ENCODE data around the gene XYLT1. TPM values are rescaled to one million over a fixed set of nuclear protein-coding genes. Genes with fewer than 3 reads are reported as not detected.
"Not testable (repeated sequence)": the region's sequence is repeated elsewhere in the genome, so short reads cannot be mapped to it uniquely, and the experiment has no call there.

XYLT1 gene
- total and polyA plus RNA-seq, 3 experiments from 2014 or later = 1.4 to 9.1 (median 6.8) TPM

- no peak overlapping the region for H3K27ac ChIP-seq (ENCODE audit: low read depth, low read length)
- peaks cover 0 to 1% (median 0%) of the 10 kb centered on the region in 3 donors for H3K36me3 Mint-ChIP-seq
- H3K27me3 ChIP-seq (ENCODE audit: insufficient read depth, low read length, poor library complexity, severe bottlenecking) = no peaks in the 10 kb centered on the region
- H3K36me3 ChIP-seq (ENCODE audit: insufficient read depth, low read length) = no peaks in the 10 kb centered on the region
- H3K9me3 Mint-ChIP-seq = no peaks in the 10 kb centered on the region
- POLR2A ChIA-PET = no interaction called here
- peaks cover 5 to 18% of the 10 kb centered on the region in 2 donors for H3K27me3 Mint-ChIP-seq
- H3K4me3 ChIP-seq (ENCODE audit: low read length) = no peak overlapping the region
- CTCF ChIA-PET = interaction anchor here (1.4 kb wide), 1 partner anchor 80 kb away, joined by 4 read pairs; no protein-coding TSS in a partner anchor
- H3K9me3 ChIP-seq (ENCODE audit: low read length) = no peaks in the 10 kb centered on the region
- H3K27ac Mint-ChIP-seq = no peak overlapping the region
- no peaks in the 10 kb centered on the region for H3K4me1 ChIP-seq (ENCODE audit: insufficient read depth, low read length)
- H3K4me3 Mint-ChIP-seq = no peak overlapping the region
- no peak for DNase-seq
- H3K4me1 Mint-ChIP-seq = no peaks in the 10 kb centered on the region
These were observed 28.6 kb upstream of the XYLT1 start for GRCh38 chr16:17499223-17499902.

GRCh38 chr16:17497648-17498047, 26.9 kb upstream of the XYLT1 start:
- no peaks in the 10 kb centered on the region for H3K9me3 Mint-ChIP-seq
- H3K4me1 Mint-ChIP-seq = no peaks in the 10 kb centered on the region
- ChIA-PET CTCF (no interaction called here), POLR2A (no interaction called here)
- peaks cover under 1 to 14% of the 10 kb centered on the region in 2 donors for H3K27me3 Mint-ChIP-seq
- H3K4me3 Mint-ChIP-seq = no peak overlapping the region
- H3K27me3 ChIP-seq (ENCODE audit: insufficient read depth, low read length, poor library complexity, severe bottlenecking) = no peaks in the 10 kb centered on the region
- no peaks in the 10 kb centered on the region for H3K9me3 ChIP-seq (ENCODE audit: low read length)
- H3K36me3 Mint-ChIP-seq = no peaks in the 10 kb centered on the region
- no peaks in the 10 kb centered on the region for H3K36me3 ChIP-seq (ENCODE audit: insufficient read depth, low read length)
- DNase-seq = no peak
- no peak overlapping the region for H3K27ac Mint-ChIP-seq
- no peak overlapping the region for H3K27ac ChIP-seq (ENCODE audit: low read depth, low read length)
- H3K4me1 ChIP-seq (ENCODE audit: insufficient read depth, low read length) = no peaks in the 10 kb centered on the region
- H3K4me3 ChIP-seq (ENCODE audit: low read length) = no peak overlapping the region

- CTCF ChIA-PET = no interaction called here
- Histone ChIP-seq H3K9me3 (ENCODE audit: low read length) (no peaks in the 10 kb centered on the region), H3K36me3 (ENCODE audit: insufficient read depth, low read length) (no peaks in the 10 kb centered on the region), H3K27me3 (ENCODE audit: insufficient read depth, low read length, poor library complexity, severe bottlenecking) (no peaks in the 10 kb centered on the region), H3K27ac (ENCODE audit: low read depth, low read length) (no peak overlapping the region), H3K4me1 (ENCODE audit: insufficient read depth, low read length) (no peaks in the 10 kb centered on the region), H3K4me3 (ENCODE audit: low read length) (no peak overlapping the region)
- POLR2A ChIA-PET = no interaction called here
- Mint-ChIP-seq H3K36me3 (peaks cover 0 to 3% (median 0%) of the 10 kb centered on the region in 3 donors), H3K4me3 (no peak overlapping the region), H3K27me3 (peaks cover 0 to 13% of the 10 kb centered on the region in 2 donors), H3K9me3 (peaks cover 0 to 2% (median 0%) of the 10 kb centered on the region in 5 donors), H3K4me1 (no peaks in the 10 kb centered on the region), H3K27ac (no peak overlapping the region)
- no peak for DNase-seq
These were observed 26.1 kb upstream of the XYLT1 start for GRCh38 chr16:17496891-17497290.

GRCh38 chr16:17493012-17493411, 22.3 kb upstream of the XYLT1 start:
- Mint-ChIP-seq H3K36me3 (peaks cover 0 to 6% (median 0%) of the 10 kb centered on the region in 3 donors), H3K27ac (no peak overlapping the region), H3K4me3 (no peak overlapping the region), H3K27me3 (peaks cover 3 to 4% of the 10 kb centered on the region in 2 donors), H3K9me3 (peaks cover 0 to 2% (median 0%) of the 10 kb centered on the region in 5 donors), H3K4me1 (no peaks in the 10 kb centered on the region)
- H3K4me1 ChIP-seq (ENCODE audit: insufficient read depth, low read length) = no peaks in the 10 kb centered on the region
- no peak for DNase-seq
- H3K36me3 ChIP-seq (ENCODE audit: insufficient read depth, low read length) = no peaks in the 10 kb centered on the region
- no peak overlapping the region for H3K27ac ChIP-seq (ENCODE audit: low read depth, low read length)
- no peaks in the 10 kb centered on the region for H3K27me3 ChIP-seq (ENCODE audit: insufficient read depth, low read length, poor library complexity, severe bottlenecking)
- no peak overlapping the region for H3K4me3 ChIP-seq (ENCODE audit: low read length)
- no peaks in the 10 kb centered on the region for H3K9me3 ChIP-seq (ENCODE audit: low read length)
- ChIA-PET CTCF (no interaction called here), POLR2A (no interaction called here)

- Histone ChIP-seq H3K9me3 (ENCODE audit: low read length) (no peaks in the 10 kb centered on the region), H3K27ac (ENCODE audit: low read depth, low read length) (no peak overlapping the region), H3K27me3 (ENCODE audit: insufficient read depth, low read length, poor library complexity, severe bottlenecking) (no peaks in the 10 kb centered on the region), H3K36me3 (ENCODE audit: insufficient read depth, low read length) (no peaks in the 10 kb centered on the region), H3K4me3 (ENCODE audit: low read length) (no peak overlapping the region), H3K4me1 (ENCODE audit: insufficient read depth, low read length) (no peaks in the 10 kb centered on the region)
- POLR2A ChIA-PET = no interaction called here
- CTCF ChIA-PET = no interaction called here
- peaks cover 0 to 6% (median 0%) of the 10 kb centered on the region in 3 donors for H3K36me3 Mint-ChIP-seq
- DNase-seq = peak in 1 of 5 donors; percentile 4
- H3K27me3 Mint-ChIP-seq = peaks cover 3 to 4% of the 10 kb centered on the region in 2 donors
- peaks cover 0 to 2% (median 0%) of the 10 kb centered on the region in 5 donors for H3K9me3 Mint-ChIP-seq
- H3K27ac Mint-ChIP-seq = no peak overlapping the region
- H3K4me1 Mint-ChIP-seq = no peaks in the 10 kb centered on the region
- no peak overlapping the region for H3K4me3 Mint-ChIP-seq
These were observed 20.4 kb upstream of the XYLT1 start for GRCh38 chr16:17491140-17491662.

- CTCF ChIA-PET = no interaction called here
- POLR2A ChIA-PET = no interaction called here
- Histone ChIP-seq H3K36me3 (ENCODE audit: insufficient read depth, low read length) (no peaks in the 10 kb centered on the region), H3K4me1 (ENCODE audit: insufficient read depth, low read length) (no peaks in the 10 kb centered on the region), H3K27me3 (ENCODE audit: insufficient read depth, low read length, poor library complexity, severe bottlenecking) (no peaks in the 10 kb centered on the region), H3K27ac (ENCODE audit: low read depth, low read length) (no peak overlapping the region), H3K9me3 (ENCODE audit: low read length) (no peaks in the 10 kb centered on the region), H3K4me3 (ENCODE audit: low read length) (no peak overlapping the region)
- Mint-ChIP-seq H3K4me3 (no peak overlapping the region), H3K27ac (no peak overlapping the region), H3K27me3 (peaks cover 3 to 7% of the 10 kb centered on the region in 2 donors), H3K36me3 (peaks cover 0 to 6% (median 0%) of the 10 kb centered on the region in 3 donors), H3K9me3 (peaks cover 0 to 2% (median 0%) of the 10 kb centered on the region in 5 donors), H3K4me1 (no peaks in the 10 kb centered on the region)
- no peak for DNase-seq
These were observed 17.7 kb upstream of the XYLT1 start for GRCh38 chr16:17488506-17488905.

- H3K4me1 ChIP-seq (ENCODE audit: insufficient read depth, low read length) = no peaks in the 10 kb centered on the region
- CTCF ChIA-PET = no interaction called here
These were observed 12.6 kb upstream of the XYLT1 start for GRCh38 chr16:17483351-17483750.

GRCh38 chr16:17482341-17482740, 11.6 kb upstream of the XYLT1 start:
- POLR2A ChIA-PET; CTCF ChIA-PET; H3K4me3 Mint-ChIP-seq; H3K27me3 ChIP-seq (ENCODE audit: insufficient read depth, low read length, poor library complexity, severe bottlenecking); H3K27ac ChIP-seq (ENCODE audit: low read depth, low read length); H3K4me3 ChIP-seq (ENCODE audit: low read length); H3K4me1 ChIP-seq (ENCODE audit: insufficient read depth, low read length); DNase-seq; H3K36me3 ChIP-seq (ENCODE audit: insufficient read depth, low read length); H3K9me3 ChIP-seq (ENCODE audit: low read length); H3K27ac Mint-ChIP-seq; H3K9me3 Mint-ChIP-seq; H3K4me1 Mint-ChIP-seq: not testable (repeated sequence)
- Mint-ChIP-seq H3K27me3 (peaks cover 13 to 49% of the 10 kb centered on the region in 2 donors), H3K36me3 (peaks cover 0 to 12% (median 0%) of the 10 kb centered on the region in 3 donors)

More at GRCh38 chr16:17483351-17483750, 12.6 kb upstream of the XYLT1 start:
- Mint-ChIP-seq H3K36me3 (peaks cover 0 to 12% (median 0%) of the 10 kb centered on the region in 3 donors), H3K4me3 (no peak overlapping the region), H3K4me1 (no peaks in the 10 kb centered on the region), H3K9me3 (peaks cover 0 to 2% (median 0%) of the 10 kb centered on the region in 5 donors), H3K27me3 (peaks cover 11 to 48% of the 10 kb centered on the region in 2 donors), H3K27ac (no peak overlapping the region)
- H3K9me3 ChIP-seq (ENCODE audit: low read length) = no peaks in the 10 kb centered on the region
- POLR2A ChIA-PET = no interaction called here
- H3K27me3 ChIP-seq (ENCODE audit: insufficient read depth, low read length, poor library complexity, severe bottlenecking) = no peaks in the 10 kb centered on the region
- H3K36me3 ChIP-seq (ENCODE audit: insufficient read depth, low read length) = no peaks in the 10 kb centered on the region
- DNase-seq = no peak
- no peak overlapping the region for H3K4me3 ChIP-seq (ENCODE audit: low read length)
- no peak overlapping the region for H3K27ac ChIP-seq (ENCODE audit: low read depth, low read length)

All from CD8-positive, alpha-beta memory T cell (primary cell).